ENCODE measurements around the gene CALHM5. TPM values are rescaled to one million over a fixed set of nuclear protein-coding genes. Genes with fewer than 3 reads are reported as not detected.

CALHM5 gene
- polyA plus RNA-seq, 4 donors = 2.2 to 3.8 (median 3.4) TPM

DNA sequence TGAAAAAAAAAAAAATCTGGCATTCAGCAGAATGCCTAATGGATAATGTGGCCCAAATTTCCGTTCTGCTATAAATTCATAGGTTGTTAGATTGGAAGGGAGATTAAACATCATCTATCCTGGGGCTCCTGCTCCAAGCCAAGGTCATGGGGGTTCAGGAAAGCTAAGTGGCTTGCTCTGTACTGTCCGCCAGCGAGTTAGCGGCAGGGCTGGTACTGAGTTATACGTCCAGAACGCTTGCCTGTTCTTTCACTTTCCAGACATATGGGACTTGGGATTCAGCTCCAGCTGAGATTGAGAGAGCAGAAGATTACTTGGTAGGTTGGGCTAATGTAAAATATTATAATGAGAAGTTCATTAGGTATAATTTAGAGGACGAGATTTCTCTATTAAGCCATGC lies 60.7 kb downstream of the CALHM5 start:
- DNase-seq (ENCODE audit: low read depth in 4 of 4, low spot score in 3 of 4) = no peak

Other genes with a start within 250 kb of the CALHM5 start
- 100 to 1,000 TPM in 3 of 4 donors, 10 to 100 TPM in 1; 98.8 to 106 (median 103) TPM for gene TSPYL1, start 231.7 kb upstream of the CALHM5 start, polyA plus RNA-seq (ENCODE audit: insufficient read length in 4 of 4)
- gene DSE, start 140.7 kb upstream of the CALHM5 start, polyA plus RNA-seq (ENCODE audit: insufficient read length in 4 of 4) = 10 to 100 TPM; 37.1 to 46.7 (median 43.2) TPM
- 1 to 10 TPM; 2.8 to 5.6 (median 4.6) TPM for gene CALHM6, start 50.3 kb upstream of the CALHM5 start, polyA plus RNA-seq (ENCODE audit: insufficient read length in 4 of 4)
- under 1 TPM; 0.23 to 0.73 (median 0.39) TPM for gene TRAPPC3L, start 34.0 kb downstream of the CALHM5 start, polyA plus RNA-seq (ENCODE audit: insufficient read length in 4 of 4)
- under 1 TPM; 0.49 to 0.79 (median 0.61) TPM for gene CALHM4, start 42.1 kb downstream of the CALHM5 start, polyA plus RNA-seq (ENCODE audit: insufficient read length in 4 of 4)
- gene RWDD1, start 59.9 kb downstream of the CALHM5 start, polyA plus RNA-seq (ENCODE audit: insufficient read length in 4 of 4) = 10 to 100 TPM; 71.3 to 83.5 (median 80.1) TPM
- 1 to 10 TPM; 2.3 to 3.3 (median 2.9) TPM for gene RSPH4A, start 104.8 kb downstream of the CALHM5 start, polyA plus RNA-seq (ENCODE audit: insufficient read length in 4 of 4)
- 10 to 100 TPM; 11.8 to 15.2 (median 14.5) TPM for gene ZUP1, start 157.1 kb downstream of the CALHM5 start, polyA plus RNA-seq (ENCODE audit: insufficient read length in 4 of 4)
- gene KPNA5, start 169.6 kb downstream of the CALHM5 start, polyA plus RNA-seq (ENCODE audit: insufficient read length in 4 of 4) = 10 to 100 TPM; 16.8 to 23.8 (median 21.5) TPM

All from right renal pelvis (tissue), 4 donors.